Stimulated activated naive B cell treated with anti-CD40 and anti-IgM and Interleukin-4, amounts not matched to agents 10 μg/mL and 1 μg/mL and 100 μg/mL, for 72 hours (primary cell): Measurements from ENCODE around the gene CD163L1.

Experiments used
- ATAC-seq, 2 donors: fragments of 150-1000 bp; cut with Tn5 transposase; replicated peaks; 2 replicates each; pipeline ENCODE4 v1.10.0; 2021; ENCODE audit warnings: moderate library complexity in 1 of 2
- DNase-seq: peaks from one replicate; pipeline ENCODE4 v3.0.0; 2021
- H3K27ac Mint-ChIP-seq: one replicate; pipeline ENCODE4 v1.8.0; 2022; ENCODE audit warnings: mild to moderate bottlenecking, mixed read lengths
- H3K27me3 Mint-ChIP-seq, 2 donors: one replicate each; pipeline ENCODE4 v1.8.0; 2022; ENCODE audit warnings: mixed read lengths in 2 of 2
- H3K36me3 Mint-ChIP-seq, 2 donors: one replicate each; pipeline ENCODE4 v1.8.0; 2022; ENCODE audit warnings: mixed read lengths in 2 of 2, mild to moderate bottlenecking in 1 of 2
- H3K4me1 Mint-ChIP-seq, 2 donors: one replicate each; pipeline ENCODE4 v1.8.0; 2022; ENCODE audit warnings: mixed read lengths in 2 of 2, mild to moderate bottlenecking in 1 of 2
- H3K4me3 Mint-ChIP-seq, 2 donors: one replicate each; pipeline ENCODE4 v1.8.0; 2022; ENCODE audit warnings: mild to moderate bottlenecking in 2 of 2, mixed read lengths in 2 of 2, moderate library complexity in 1 of 2
- H3K9me3 Mint-ChIP-seq, 2 donors: one replicate each; pipeline ENCODE4 v1.8.0; 2022; ENCODE audit warnings: mixed read lengths in 2 of 2, mild to moderate bottlenecking in 1 of 2

CD163L1 gene

DNA sequence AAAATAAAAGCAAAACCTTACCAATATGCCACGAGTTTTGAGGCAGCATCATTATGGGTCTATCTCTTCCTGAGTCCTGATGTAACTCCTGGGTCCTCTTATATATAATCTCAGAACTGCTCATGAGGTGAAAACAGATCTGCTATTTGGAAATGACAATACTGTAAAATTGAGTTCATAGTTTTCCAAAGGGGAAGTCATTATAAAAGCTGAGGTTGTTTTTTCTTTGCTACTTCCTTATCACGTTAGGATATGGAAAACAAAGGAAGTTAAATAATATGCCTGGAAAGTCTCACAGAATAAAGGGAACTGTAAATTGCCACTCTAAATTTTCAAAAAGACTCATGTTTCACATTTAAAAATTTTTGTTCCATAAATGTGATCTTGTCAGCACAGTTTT is at the start of gene CD163L1:
CD163L1 (minus strand) TSS at position 78 of the 400 bp plus-strand sequence; CDS start at position 52, 26 bp downstream.
- no peak for ATAC-seq
- no peak within 1 kb of the TSS for H3K27ac Mint-ChIP-seq

DNA sequence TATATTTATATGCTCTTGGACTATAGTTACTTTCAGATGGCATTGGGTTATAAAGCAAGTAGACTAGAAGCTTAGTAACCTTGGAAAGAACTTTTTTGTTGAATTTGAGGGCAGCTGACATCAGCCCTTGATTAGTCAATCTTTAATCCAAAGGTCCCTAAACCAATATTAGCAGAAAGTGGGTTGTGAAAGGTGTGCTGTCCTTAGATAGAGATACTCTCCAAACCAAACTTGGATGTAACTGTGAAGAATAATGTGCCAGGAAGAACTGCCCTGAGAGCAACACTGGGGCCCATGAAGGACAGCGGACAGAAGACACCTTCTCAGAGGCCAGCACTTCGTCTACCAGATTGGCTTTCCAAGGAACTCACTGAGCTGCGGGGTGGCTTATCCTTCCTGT is 49.1 kb upstream of the CD163L1 start:
- H3K27ac Mint-ChIP-seq, result no peak overlapping the region
- peaks cover 16 to 20% of the 10 kb centered on the region in 2 donors for H3K27me3 Mint-ChIP-seq
- no peaks in the 10 kb centered on the region for H3K4me1 Mint-ChIP-seq
- no peak for ATAC-seq
- DNase-seq, result no peak
- H3K9me3 Mint-ChIP-seq, result peaks cover 0 to 2% of the 10 kb centered on the region in 2 donors
- no peak overlapping the region for H3K4me3 Mint-ChIP-seq
- no peaks in the 10 kb centered on the region for H3K36me3 Mint-ChIP-seq

More for the DNA sequence above, at the start of gene CD163L1:
- Mint-ChIP-seq H3K4me1 (peaks cover 0 to 5% of the 10 kb centered on the region in 2 donors), H3K27me3 (peaks cover 24 to 30% of the 10 kb centered on the region in 2 donors), H3K4me3 (no peak within 1 kb of the TSS), H3K9me3 (peaks cover 5% of the 10 kb centered on the region in 2 donors), H3K36me3 (peaks cover 0 to 5% of the 10 kb centered on the region in 2 donors)
- DNase-seq, result no peak

DNA sequence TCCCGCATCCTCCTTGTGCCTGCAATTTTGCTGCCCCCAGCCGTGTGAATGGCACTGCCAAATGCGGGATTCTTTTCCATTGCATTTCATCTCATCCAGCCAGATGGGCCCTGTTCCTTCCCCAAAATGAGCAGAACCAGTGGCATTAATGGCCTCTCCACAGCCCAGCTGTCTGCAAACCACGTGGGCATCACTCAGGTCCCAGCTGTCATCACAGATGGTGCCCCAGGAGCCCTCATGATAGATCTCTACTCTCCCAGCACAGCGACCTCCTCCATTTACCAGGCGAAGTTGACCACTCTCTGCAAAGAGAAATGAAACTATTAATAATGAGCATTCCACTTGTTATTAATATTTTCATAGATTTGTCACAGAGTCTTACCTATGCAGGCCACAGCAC is 42.6 kb upstream of the CD163L1 start:
- no peaks in the 10 kb centered on the region for H3K36me3 Mint-ChIP-seq
- no peak overlapping the region for H3K4me3 Mint-ChIP-seq
- no peaks in the 10 kb centered on the region for H3K4me1 Mint-ChIP-seq
- peaks cover 5 to 13% of the 10 kb centered on the region in 2 donors for H3K27me3 Mint-ChIP-seq
- DNase-seq (no peak), ATAC-seq (no peak)
- H3K27ac Mint-ChIP-seq, result no peak overlapping the region
- no peaks in the 10 kb centered on the region for H3K9me3 Mint-ChIP-seq

DNA sequence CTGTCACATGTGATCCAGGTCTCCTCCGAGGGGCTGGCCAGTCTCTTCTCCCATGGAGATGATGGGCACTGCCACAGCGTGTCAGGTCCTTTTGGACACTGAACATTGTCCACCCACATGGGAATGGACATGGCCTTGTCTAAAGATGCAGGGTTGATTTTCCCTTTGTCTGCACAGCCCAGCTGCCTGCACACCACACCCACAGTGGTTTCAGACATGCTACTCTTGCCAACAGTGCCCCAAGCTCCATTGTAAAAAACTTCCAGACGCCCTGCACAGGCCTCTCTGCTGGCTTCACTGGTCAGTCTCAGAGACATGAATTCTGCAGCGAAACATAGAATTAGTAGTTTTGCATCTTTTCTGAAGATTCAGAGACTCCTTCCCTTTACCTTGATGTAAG is 41.1 kb upstream of the CD163L1 start:
- ATAC-seq (no peak), DNase-seq (no peak)
- Mint-ChIP-seq H3K36me3 (no peaks in the 10 kb centered on the region), H3K9me3 (no peaks in the 10 kb centered on the region), H3K4me1 (no peaks in the 10 kb centered on the region), H3K27ac (no peak overlapping the region), H3K4me3 (no peak overlapping the region), H3K27me3 (peaks cover 0 to 13% of the 10 kb centered on the region in 2 donors)

DNA sequence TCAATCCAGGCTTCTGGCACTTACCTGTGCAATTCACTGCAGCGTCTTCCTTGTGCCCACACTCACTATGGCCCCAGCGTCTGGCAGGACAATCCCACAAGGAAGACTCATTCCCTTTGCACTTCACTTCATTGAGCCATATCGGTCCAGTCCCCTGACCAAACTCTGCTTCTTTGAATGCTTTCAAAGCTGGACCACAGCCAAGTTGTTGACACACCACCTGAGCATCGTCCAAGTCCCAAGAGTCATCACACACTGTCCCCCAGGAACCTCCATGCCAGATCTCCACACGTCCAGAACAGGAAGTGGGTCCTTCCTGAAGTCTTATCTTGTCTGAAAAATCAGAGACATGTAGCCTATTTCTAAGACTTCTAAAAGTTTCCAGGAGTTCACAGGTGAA is 39.4 kb upstream of the CD163L1 start:
- no peaks in the 10 kb centered on the region for H3K4me1 Mint-ChIP-seq
- H3K4me3 Mint-ChIP-seq, result no peak overlapping the region
- peaks cover 0 to 13% of the 10 kb centered on the region in 2 donors for H3K27me3 Mint-ChIP-seq
- H3K9me3 Mint-ChIP-seq, result no peaks in the 10 kb centered on the region
- ATAC-seq (no peak), DNase-seq (no peak)
- H3K27ac Mint-ChIP-seq, result no peak overlapping the region
- H3K36me3 Mint-ChIP-seq, result no peaks in the 10 kb centered on the region

DNA sequence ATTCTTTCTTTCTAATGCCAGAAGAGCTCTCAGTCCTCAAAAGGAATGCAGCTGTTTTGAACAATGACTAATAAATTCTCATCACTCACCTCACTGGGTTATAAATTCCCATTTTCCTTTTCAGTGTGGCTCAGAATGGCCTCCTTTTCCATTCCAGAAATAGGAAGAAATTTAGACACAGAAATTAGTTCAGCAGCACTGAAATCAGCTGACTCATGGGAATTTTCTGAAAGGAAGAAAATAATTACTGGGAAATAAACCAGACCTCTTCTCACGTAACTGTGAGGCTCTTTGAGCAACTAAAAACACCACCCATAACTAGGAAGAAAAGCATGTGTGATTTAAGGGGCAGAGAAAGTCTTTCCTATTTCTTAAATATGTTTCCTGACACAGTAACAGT is 35.8 kb upstream of the CD163L1 start:
- Mint-ChIP-seq H3K9me3 (peaks cover 3 to 5% of the 10 kb centered on the region in 2 donors), H3K36me3 (no peaks in the 10 kb centered on the region), H3K4me1 (no peaks in the 10 kb centered on the region), H3K27me3 (peaks cover 0 to 6% of the 10 kb centered on the region in 2 donors), H3K27ac (no peak overlapping the region), H3K4me3 (no peak overlapping the region)
- no peak for DNase-seq
- no peak for ATAC-seq

DNA sequence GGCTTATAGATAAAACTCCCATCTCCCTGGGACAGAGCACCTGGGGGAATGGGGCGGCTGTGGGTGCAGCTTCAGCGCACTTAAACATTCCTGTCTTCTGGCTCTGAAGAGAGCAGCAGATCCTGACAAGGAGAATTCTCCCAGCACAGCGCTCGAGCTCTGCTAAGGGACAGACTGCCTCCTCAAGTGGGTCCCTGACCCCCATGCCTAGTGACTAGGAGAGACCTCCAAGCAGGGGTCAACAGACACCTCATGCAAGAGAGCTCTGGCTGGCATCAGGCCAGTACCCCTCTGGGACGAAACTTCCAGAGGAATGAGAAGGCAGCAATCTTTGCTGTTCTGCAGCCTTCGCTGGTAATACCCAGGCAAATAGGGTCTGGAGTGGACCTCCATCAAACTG is 28.1 kb upstream of the CD163L1 start:
- peaks cover 0 to 12% of the 10 kb centered on the region in 2 donors for H3K27me3 Mint-ChIP-seq
- H3K4me1 Mint-ChIP-seq, result no peaks in the 10 kb centered on the region
- H3K27ac Mint-ChIP-seq, result no peak overlapping the region
- peaks cover 11 to 12% of the 10 kb centered on the region in 2 donors for H3K9me3 Mint-ChIP-seq
- DNase-seq, result no peak
- H3K4me3 Mint-ChIP-seq, result no peak overlapping the region
- H3K36me3 Mint-ChIP-seq, result no peaks in the 10 kb centered on the region
- no peak for ATAC-seq

DNA sequence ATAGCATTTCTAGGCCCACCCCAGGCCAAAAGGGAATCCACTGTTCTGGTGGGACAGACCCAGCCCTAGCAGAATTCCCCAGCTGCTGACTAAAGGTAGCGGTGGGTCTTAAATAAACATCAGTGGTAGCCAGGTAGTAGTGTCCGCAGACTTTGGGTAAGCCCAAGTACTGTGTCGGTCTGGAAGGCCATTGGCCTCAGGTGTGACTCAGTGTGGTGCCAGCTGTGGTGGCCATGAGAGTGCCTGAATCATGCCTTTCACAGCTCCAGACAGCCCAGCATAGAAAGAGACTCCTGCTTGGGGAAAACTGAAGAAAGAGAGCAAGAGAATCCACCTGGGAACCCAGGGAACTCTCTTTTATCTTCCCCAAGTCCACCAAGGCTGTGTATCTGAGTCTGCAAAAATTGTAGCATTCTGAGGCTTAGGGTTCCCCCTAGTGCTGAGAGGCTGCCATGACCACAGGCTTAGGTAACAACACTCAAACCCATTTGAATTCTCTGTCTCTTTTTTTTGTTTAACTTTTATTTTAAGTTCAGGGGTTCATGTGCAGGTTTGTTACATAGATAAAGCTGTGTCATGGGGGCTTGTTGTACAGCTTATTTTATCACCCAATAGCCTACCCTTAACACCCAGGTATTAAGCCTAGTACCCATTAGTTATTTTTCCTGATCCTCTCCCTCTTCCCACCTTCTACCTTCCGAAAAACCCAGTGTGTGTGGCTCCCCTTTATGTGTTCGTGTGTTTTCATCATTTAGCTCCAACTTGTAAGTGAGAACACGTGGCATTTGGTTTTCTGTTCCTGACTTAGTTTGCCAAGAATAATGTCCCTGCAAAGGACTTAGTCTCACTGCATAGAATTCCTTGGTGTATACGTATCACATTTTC is 16.7 kb upstream of the CD163L1 start:
- H3K36me3 Mint-ChIP-seq, result no peaks in the 10 kb centered on the region
- ATAC-seq (peak; percentile 67 to 82), DNase-seq (peak; percentile 17)
- no peak overlapping the region for H3K4me3 Mint-ChIP-seq
- no peaks in the 10 kb centered on the region for H3K4me1 Mint-ChIP-seq
- no peaks in the 10 kb centered on the region for H3K9me3 Mint-ChIP-seq
- no peak overlapping the region for H3K27ac Mint-ChIP-seq
- peaks cover 6 to 10% of the 10 kb centered on the region in 2 donors for H3K27me3 Mint-ChIP-seq

DNA sequence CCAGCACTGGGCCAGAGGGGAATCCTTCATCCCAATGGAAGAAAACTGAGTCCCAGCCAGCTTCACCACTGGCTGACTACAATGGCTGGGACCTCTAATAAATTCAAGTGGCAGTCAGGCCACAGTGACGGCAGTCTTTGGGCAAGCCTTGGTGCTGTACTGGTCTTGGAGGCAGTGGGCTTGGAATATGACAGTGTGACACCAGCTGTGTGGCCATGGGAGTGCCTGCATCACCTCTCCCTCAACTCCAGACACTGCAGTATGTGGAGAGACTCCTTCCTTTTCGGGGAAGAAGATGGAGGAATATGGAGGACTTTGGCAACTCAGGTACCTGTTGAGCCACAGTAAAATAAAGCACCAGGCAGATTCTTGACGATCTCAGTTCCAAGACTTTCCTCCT is 16.0 kb upstream of the CD163L1 start:
- H3K4me1 Mint-ChIP-seq, result no peaks in the 10 kb centered on the region
- ATAC-seq (no peak), DNase-seq (no peak)
- no peak overlapping the region for H3K27ac Mint-ChIP-seq
- no peak overlapping the region for H3K4me3 Mint-ChIP-seq
- H3K27me3 Mint-ChIP-seq, result peaks cover 4 to 9% of the 10 kb centered on the region in 2 donors
- no peaks in the 10 kb centered on the region for H3K9me3 Mint-ChIP-seq
- no peaks in the 10 kb centered on the region for H3K36me3 Mint-ChIP-seq

DNA sequence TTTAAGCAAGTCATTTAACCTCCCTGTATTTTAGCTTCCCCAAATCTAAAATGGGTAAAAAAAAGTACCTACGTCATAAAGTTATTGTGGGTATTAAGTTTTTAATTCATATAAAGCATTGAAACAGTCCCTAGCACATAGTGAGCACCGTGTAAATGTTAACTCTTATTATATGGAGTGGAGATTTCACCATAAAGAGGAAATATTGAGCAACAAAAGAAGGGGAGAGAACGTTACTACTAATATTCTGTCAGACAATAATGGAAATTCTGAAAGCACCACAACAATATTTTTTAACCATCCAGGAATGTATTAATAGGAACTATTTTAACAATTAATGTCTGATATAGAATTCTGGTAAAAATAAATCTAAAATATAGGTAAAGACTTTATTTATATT is 7.8 kb upstream of the CD163L1 start:
- peaks cover 0 to 4% of the 10 kb centered on the region in 2 donors for H3K36me3 Mint-ChIP-seq
- H3K9me3 Mint-ChIP-seq, result peaks cover 5 to 8% of the 10 kb centered on the region in 2 donors
- DNase-seq, result no peak
- no peak overlapping the region for H3K27ac Mint-ChIP-seq
- peaks cover 6 to 14% of the 10 kb centered on the region in 2 donors for H3K27me3 Mint-ChIP-seq
- no peaks in the 10 kb centered on the region for H3K4me1 Mint-ChIP-seq
- no peak overlapping the region for H3K4me3 Mint-ChIP-seq
- no peak for ATAC-seq

DNA sequence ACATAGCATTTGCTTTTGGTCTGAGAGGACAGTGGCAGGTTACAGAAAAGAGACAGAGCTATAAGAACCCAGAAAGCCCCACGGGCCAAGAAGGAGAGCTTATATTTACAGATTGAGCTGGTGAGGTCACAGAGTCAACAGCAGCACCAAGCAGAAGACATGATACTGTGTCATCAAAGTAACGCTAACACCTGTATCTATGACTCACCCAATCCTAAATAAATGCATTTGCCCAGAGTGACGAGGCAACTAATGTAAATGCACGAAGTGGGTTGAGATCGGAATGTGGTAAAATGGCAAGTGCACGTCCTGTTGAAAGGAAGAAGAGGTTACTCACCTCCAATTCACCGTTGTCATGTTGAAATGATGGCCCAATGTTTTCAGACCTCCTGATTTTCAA is 6.7 kb upstream of the CD163L1 start:
- no peak overlapping the region for H3K4me3 Mint-ChIP-seq
- peaks cover 5 to 8% of the 10 kb centered on the region in 2 donors for H3K9me3 Mint-ChIP-seq
- no peak for DNase-seq
- H3K4me1 Mint-ChIP-seq, result no peaks in the 10 kb centered on the region
- ATAC-seq, result no peak
- peaks cover 6 to 14% of the 10 kb centered on the region in 2 donors for H3K27me3 Mint-ChIP-seq
- H3K27ac Mint-ChIP-seq, result no peak overlapping the region
- peaks cover 0 to 4% of the 10 kb centered on the region in 2 donors for H3K36me3 Mint-ChIP-seq

DNA sequence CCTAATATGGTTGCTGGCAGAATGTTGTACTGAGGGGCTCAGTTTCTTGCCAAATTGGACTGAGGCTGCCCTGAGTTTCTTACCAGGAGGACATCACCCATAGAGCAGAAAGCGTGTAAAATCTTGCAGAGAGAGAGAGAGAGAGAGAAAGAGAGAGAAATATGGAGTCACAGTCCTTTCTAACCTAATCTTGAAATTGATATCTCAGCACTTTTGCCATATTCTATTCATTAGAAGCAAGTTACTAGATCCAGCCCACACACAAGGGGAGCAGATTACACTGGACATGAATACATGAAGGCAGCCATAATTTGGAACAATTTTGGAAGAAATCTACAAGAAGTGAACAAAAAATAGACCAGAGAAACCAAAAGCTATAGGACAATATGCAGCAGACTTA is 4.1 kb upstream of the CD163L1 start:
- Mint-ChIP-seq H3K27ac (no peak overlapping the region), H3K36me3 (no peaks in the 10 kb centered on the region), H3K9me3 (no peaks in the 10 kb centered on the region), H3K27me3 (peaks cover 6 to 9% of the 10 kb centered on the region in 2 donors), H3K4me1 (no peaks in the 10 kb centered on the region), H3K4me3 (no peak overlapping the region)
- ATAC-seq (no peak), DNase-seq (no peak)

DNA sequence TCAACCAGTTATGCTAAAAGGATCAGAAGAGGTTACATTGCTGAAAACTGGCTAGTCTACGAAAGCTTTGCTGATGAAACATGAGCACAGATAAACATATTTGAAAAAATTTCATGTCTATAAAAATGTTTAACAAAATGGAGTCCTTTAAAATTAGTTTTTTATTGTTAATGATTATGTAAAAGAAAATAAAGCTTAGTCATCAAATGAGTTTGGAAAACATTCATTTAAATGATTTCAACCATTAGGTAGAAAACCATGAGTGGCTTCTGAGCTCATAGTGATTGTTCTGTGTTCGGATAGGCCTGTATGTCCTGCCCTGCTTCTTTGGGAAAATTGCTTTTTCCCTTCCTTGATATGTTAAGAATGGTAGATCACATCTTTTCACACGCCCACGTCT is 584 bp upstream of the CD163L1 start:
- ATAC-seq (no peak), DNase-seq (no peak)
- H3K36me3 Mint-ChIP-seq, result peaks cover 0 to 4% of the 10 kb centered on the region in 2 donors
- H3K27me3 Mint-ChIP-seq, result peaks cover 20 to 25% of the 10 kb centered on the region in 2 donors
- H3K4me3 Mint-ChIP-seq, result no peak overlapping the region
- no peak overlapping the region for H3K27ac Mint-ChIP-seq
- peaks cover 4% of the 10 kb centered on the region in 2 donors for H3K9me3 Mint-ChIP-seq
- peaks cover 0 to 4% of the 10 kb centered on the region in 2 donors for H3K4me1 Mint-ChIP-seq

DNA sequence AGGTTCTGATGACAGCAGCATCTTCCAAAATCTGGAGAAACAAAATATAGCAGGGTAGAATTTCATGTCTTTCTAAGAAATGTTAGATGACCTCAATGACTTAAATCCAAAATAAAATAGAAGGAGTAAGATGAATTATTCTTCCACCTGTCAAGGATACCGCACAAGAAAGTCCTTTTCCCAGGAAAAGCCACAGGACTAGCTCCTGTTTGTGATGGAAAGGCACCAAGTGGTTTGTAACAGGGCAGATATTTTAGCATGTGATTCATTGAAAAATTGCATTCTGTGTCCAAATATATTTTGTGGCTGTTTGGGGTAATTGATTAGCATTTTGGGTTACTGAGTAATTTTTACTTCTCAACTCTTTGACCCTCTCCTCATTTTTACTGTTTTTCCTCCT is 2.7 kb downstream of the CD163L1 start:
- Mint-ChIP-seq H3K36me3 (peaks cover 0 to 5% of the 10 kb centered on the region in 2 donors), H3K27ac (no peak overlapping the region), H3K9me3 (peaks cover 5% of the 10 kb centered on the region in 2 donors), H3K27me3 (peaks cover 26 to 37% of the 10 kb centered on the region in 2 donors), H3K4me1 (peaks cover 0 to 5% of the 10 kb centered on the region in 2 donors), H3K4me3 (no peak overlapping the region)
- DNase-seq, result no peak
- no peak for ATAC-seq
